HG02759 (cell line): ENCODE data around the gene SALL4.
"Not testable (repeated sequence)": the region's sequence is repeated elsewhere in the genome, so short reads cannot be mapped to it uniquely, and the experiment has no call there.

Source experiments
- ATAC-seq: cut with Tn5 transposase; IDR thresholded peaks from one replicate; pipeline ENCODE4 v1.9.1; 2021; ENCODE audit warnings: mild to moderate bottlenecking, moderate library complexity; ENCODE audit not compliant: unreplicated experiment

Gene SALL4

DNA sequence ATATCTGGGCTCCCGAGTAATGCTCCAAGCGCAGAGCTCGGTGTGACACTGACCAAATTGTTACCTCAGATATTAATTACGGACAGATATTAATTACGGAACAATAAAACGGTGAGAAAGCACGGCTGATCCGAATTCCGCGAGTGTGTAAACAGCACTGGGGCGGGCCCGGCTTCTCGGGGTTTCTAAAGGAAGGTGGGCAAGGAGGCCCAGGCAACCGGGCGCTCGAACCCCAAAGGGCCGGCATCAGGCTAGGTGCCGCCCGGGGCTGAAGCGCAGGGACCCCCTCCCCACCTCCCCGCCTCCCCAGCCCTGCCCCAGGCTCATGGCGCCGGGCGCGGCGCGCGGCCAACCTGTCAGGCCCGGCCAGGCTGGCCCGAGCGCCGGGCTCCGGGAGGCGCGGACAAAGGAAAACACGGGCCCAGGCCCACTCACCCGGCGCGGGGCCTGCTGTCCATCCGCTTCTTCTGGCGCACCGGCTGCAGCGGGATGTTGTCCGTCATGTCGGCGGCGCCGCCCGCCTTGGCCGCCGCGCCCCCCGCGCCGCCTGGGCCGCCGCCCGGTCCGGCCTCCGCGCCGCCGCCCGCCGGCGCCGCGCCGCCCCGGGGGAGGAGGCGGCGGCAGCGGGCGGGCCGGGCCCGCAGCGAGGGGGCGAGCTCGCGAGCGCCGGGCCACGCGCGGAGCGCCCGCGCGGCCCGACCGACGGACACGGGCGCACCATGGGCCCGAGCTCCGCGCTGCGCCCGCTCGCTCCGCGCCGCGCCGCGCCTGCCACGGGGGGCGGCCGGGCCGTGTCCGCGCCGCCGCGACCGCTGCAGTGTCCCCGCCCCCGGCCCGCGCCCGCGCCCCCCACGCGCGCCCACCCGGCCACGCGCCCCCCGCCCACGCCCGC is 34.2 kb downstream of the SALL4 start, which contains the start of gene ATP9A:
TSS of gene ATP9A (minus strand) at position 524 of the 892 bp plus-strand sequence. CDS start at position 503, 21 bp downstream.
- ATAC-seq, result no peak

DNA sequence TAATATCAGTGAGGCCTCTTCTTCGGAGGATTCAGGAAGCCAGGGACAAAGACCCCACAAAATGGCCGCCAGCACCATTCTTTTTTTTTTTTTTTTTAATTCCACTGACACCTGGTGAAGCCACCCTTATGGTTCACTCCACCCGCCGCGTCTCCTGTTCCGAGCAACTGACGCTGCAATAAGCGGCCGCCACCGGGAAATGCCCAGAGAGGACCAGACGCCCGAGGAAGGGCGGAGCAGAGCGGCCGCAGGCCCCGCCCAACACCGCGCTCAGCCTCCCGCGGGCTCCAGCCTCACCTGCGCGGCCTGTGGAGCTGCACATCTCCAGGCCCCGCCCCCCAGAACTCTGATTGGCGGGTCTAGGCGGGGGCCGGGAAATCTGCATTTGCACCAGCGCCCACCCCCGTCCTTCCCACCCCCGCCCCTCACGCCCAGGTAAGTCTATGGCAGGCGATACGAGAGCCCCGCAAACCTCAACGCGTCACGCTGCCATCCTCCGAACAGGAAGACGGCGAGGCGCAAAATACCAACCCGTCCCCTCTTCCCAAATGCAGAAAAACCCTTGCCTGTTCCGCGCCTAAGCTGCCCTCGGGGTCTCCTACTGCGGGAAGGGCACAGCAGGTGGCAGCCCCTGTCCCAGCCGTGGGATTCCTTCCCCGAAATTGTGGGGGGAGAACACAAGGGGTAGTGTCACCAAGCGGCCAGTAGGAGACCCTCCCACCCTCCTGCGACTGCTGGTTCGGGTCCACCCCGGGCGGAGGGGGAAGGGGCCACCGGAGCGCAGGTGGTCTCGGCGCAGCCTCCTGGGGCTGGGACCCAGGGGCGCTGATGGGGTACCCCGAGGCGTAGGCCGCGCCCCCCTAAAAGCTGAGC is 35.1 kb downstream of the SALL4 start:
- peak; percentile 80 for ATAC-seq

DNA sequence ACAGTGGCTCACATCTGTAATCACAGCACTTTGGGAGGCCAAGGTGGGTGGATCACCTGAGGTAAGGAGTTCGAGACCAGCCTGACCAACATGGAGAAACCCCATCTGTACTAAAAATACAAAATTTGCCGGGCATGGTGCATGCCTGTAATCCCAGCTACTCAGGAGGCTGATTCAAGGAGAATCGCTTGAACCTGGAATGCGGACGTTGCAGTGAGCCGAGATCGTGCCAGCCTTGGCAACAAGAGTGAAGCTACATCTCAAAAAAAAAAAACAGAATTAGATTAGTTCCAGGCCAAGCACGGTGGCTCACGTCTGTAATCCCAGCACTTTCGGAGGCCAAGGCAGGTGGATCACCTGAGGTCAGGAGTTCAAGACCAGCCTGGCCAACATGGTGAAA is 36.9 kb downstream of the SALL4 start:
- not testable (repeated sequence) for ATAC-seq

DNA sequence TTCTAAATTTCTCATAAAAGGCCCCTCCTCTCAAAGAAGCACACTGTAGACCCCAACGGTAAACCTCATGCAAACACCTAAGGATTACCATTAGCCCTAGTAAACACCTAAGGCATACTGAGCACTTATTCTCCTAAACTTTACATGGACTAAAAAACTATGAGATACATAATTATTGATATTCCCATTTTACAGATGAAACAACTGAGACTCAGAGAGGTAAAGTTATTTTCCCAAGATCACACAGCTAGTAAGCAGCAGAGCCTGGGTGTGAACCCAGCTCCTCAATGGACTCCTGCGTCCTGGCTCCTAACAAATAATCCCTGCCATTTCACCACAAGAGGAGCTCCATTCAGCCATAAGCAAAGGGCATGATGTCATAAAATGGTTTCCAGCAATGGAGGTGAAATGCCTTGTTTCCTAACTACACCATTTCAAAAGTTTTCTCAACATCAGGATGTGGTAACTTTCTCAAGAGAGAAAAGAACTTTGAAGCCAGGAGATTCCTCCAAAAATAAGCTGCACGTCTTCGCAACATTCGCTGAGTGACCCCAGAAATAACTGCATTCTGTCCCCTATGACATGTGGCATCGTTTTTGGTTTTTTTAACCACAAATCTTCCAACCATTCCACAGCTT is 38.2 kb downstream of the SALL4 start:
- ATAC-seq, result no peak

DNA sequence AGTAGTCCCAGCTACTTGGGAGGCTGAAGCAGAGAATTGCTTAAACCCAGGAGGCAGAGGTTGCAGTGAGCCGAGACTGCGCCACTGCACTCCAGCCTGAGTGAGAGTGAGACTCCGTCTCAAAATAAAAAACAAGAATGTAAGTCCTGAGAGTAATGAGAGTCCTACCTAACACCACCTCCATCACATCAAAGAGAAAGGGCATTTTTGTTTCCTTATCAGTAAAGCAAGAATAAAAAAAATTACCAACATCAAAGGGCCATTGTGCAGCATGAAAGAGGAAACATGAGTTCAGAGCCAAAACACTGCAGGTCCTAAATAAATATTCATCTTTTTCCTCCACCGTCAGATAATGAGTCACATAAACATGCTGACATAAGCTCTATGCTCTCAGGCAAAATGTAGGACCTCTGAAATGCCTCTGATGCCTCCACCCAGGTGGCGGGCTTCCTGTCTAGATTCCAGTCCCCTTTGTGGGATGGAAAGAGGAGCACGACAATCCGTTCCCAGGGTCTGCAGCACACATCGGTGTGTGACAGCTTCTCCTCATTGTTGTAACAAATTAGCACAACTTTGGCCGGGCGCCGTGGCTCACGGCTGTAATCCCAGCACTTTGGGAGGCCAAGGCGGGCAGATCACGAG is 41.3 kb downstream of the SALL4 start:
- ATAC-seq, result no peak

DNA sequence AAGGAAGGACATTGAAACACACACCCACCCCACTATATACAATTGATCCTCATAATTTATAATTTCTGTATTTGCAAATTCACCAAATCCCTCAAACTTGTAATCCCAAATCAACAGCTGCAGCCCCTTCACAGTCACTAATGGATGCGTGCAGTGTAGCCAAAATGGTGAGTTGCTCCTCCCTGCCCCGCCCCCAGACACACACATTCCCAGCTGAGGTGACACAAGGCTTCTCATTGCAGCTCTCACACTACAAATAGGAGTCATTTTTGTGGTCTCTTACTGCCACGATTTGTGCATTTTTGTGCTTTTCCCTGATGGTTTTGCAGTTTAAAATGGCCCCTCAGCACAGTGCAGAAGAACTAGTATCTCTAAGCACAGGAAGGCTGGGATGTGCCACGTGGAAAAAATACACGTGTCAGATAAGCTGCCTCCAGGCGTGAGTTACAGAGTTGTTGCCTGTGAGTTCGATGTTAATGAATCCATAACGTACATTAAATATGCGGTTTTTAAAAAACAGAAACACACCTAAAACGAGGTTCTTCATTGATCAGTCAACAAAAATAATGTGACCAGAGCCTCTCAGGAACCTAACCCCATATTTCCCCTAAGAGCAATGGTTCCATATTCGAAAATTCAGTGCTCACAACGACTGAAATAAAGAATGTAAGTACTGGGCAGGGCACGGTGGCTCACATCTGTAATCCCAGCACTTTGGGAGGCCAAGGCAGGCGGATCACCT is 42.4 kb downstream of the SALL4 start:
- no peak for ATAC-seq

DNA sequence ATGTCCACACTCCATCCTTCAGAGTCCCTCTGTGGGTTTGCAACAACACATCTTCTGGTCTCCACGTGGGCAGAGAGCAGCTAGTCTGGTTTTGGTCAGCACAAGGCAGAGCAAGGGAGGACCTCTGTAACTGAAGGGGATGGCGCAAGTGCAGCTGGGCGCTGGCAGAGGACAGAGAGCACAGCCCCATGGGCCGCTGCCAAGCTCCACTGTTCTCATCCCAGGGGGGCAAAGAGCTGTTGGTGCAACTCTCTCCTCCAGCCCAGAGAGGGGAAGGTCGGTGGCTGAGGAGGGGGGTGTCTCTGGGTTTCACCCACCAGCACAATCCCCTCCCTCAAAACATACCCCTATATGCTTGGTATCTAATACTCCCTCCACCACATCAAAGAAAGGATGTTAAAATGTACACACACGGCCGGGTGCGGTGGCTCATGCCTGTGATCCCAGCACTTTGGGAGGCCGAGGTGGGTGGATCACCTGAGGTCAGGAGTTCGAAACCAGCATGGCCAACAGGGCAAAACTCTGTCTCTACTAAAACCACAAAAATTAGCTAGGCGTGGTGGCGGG is 43.3 kb downstream of the SALL4 start:
- no peak for ATAC-seq

DNA sequence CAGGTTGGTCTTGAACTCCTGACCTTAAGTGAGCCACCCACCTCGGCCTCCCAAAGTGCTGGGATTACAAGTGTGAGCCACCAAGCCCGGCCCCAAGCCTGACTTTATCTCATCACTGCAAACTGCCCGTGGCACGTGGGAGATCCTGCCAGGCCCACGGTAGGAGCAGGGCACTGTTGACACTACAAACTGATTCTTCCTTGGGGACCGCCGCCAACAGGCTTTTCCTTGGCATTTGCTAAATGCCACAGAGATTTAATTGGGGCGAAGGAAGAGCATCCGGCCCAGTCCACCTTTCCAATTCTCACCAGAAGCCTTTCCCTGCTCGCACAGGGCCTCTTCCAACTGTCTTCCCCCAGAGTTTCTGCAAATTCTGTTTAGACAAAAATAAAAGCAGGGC is 45.1 kb downstream of the SALL4 start:
- ATAC-seq, result no peak

DNA sequence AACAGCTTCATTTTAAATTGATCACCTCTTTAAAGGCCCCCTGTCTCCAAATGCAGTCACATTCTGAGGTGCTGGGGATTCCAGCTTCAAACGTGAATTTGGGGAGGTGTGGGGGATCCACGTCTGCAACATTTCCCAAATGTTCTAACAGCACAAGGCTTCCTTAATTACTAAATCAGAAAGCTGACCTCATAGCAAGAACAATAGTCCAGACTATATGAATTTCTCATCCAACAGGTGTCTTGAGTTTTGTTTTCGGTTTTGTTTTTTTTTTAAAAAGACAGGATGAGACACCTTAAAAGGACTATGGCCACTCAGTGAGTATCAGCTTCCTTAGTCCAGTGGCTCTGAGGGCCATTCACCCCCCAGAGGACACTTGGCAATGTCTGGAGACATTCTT is 45.7 kb downstream of the SALL4 start:
- ATAC-seq, result peak; percentile 56

DNA sequence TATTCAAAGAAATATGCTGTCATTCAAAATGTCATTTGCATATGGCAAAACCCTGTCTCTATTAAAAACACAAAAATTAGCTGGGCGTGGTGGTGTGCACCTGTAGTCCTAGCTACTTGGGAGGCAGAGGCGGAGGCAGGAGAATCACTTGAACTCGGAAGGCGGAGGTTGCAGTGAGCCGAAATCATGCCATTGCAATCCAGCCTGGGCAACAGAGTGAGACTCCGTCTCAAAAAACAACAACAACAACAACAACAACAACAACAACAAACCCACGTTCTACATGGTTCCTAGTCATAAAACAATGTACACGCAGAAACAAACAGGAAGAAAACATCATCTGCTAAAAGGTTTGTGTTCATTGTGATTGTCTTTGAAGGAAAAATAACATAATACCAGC is 49.1 kb downstream of the SALL4 start:
- not testable (repeated sequence) for ATAC-seq

DNA sequence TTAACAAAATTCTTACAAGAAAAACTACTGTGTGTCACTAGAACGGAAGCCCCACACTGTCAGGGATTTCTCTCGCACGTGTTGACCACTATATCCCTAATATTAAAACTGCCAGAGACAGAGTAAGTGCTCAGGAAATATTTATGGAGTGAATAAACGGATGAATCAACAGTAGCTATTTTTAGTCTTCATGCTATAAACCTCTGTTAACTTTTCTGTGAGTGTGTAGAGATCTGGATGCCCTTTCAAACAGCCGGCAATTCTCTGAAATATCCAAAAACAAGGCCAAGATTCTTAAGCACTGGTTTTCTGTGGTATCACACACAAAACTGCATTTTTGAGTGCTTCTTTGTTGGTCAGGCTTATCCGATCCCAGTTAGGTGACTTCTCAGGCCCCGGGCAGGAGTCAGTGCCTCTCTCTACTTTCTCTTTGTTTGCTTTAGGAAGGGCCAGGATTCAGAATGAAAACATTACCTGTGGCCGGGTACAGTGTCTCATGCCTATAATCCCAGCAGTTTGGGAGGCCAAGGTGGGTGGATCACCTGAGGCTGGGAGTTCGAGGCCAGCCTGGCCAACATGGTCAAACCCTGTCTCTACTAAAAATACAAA is 49.9 kb downstream of the SALL4 start:
- no peak for ATAC-seq

DNA sequence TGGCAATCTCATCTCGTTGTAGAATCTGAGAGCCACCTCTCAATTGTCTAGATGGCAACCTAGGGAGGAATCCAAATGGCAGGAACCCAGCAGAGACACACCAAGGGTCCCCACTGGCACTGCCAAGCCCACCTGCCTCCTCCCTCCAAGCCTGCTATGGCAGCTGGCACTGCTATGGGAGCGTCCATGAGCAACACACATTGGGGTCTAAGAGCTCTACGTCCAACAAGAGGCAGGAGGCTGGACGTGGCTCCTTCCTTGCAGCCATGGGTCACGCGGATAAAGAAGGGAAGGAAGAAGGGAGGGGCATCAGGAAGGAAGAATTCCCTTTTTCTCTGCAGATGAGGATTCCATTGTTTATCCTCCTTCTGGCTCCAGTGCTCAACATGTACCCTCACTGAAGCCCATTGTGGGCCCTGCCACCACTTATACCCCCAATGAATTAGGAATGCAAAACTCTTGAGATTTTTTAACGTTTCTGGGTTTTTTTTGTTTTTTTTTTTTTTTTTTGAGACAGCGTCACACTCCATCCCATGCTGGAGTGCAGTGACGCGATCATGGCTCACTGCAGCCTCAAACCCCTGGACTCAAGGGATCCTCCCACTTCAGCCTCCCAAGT is 51.4 kb downstream of the SALL4 start:
- no peak for ATAC-seq

DNA sequence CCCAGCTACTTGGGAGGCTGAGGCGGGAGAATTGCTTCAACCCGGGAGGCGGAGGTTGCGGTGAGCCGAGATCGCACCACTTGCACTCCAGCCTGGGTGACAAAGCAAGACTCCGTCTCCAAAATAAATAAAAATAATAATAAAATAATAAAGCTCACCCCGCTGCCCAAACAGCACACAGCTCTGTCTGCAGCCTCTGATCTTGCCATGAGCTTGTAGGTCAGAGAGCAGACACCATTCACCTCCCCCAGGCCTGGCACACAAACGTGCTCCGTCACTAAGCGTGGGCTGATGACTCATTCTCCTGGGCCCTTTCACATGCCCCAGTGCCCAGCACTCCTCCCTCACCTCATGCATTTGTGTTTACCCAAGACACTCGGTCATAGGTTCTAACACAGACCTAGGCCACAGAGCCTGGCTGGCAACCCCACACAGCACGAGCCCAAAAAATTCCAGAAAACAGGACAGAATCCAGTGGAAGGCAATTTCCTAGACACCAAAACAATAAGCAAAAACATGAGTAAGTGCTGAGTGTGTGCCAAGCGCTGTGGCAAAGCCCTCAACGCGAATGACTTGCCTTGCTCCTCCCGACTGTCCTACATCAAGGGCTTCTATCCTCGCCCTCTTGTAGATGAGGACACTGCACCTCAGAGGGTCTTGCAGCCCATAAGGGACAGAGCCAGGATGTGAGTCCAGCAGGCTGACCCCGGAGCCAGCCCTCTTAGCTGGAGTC is 52.1 kb downstream of the SALL4 start:
- ATAC-seq, result peak; percentile 77

DNA sequence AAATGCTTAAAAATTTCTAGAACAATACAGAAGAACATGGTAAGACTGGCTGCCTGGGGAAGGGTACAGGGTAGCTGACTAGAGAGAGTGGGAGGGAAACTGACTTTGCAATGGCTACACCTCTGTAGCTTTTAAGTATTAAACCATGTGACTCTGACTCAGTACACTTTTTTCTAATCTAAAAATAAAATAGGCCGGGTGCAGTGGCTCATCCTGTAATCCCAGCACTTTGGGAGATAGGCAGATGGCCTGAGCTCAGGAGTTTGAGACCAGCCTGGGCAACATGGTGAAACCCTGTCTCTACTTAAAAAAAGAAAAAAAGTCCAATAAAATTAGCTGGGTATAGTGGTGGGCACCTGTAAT is 52.7 kb downstream of the SALL4 start:
- ATAC-seq, result no peak

DNA sequence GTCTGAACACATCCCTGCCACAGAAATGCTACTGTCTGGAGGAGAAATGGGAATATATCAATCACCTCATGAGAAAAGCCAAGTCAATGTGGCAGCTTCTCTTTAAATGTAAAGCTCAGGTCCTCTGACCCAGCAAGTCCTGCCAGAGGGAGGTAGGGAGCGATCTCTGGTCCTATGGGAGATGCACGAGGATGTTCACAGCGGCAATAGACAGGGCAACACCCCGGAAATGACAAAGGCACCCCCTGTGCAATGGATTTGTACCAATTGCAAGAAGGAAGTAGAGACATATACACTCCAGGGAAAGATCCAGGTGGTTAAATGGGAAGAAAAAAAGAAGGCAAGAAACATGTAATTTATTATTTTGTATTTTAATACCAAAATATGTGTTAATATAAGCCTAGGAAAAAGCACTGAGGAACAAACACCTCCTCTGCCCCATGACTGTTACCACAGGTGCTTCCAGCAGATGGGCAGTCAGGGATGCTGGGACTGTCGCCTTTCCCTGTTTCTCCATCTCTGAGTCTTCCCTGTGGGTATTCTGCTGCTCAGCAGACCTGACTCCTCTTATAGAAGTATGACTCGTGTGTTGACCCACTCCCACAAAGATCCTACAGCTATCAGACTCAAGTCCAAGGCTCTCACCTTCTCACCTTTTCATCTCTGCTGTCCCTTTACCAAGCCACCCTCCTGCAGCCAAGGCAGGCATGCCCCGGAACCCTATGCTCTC is 55.0 kb downstream of the SALL4 start:
- ATAC-seq, result no peak

DNA sequence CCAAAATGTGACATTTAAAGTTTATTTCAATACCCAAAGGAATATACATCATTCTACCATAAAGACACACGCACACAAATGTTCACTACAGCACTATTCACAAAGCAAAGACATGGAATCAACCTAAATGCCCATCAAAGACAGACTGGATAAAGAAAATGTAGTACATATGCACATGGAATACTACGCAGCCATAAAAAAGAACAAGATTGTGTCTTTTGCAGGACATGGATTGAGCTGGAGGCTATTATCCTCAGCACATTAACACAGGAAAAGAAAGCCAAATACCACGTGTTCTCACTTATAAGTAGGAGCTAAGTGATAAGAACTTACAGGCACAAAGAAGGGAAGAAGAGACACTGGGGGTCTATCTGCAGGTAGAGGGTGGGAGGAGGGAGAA is 56.5 kb downstream of the SALL4 start:
- ATAC-seq, result no peak

DNA sequence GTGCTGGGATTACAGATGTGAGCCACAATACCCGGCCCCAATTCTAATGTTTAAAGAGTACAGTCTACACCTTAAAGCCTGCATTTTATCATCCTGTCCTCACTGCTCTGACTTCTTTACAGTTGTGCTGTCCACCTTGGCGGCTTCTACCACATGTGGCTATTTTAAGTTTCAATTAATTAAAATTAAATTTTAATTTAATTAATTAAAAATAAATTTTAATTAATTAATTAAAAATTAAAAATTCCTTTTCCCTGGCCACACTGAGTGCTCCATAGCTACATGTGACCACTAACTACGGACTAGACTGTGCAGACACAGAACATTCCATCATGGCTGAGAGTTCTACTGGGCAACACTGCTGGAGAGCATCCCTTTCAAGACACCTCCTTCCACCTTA is 61.5 kb downstream of the SALL4 start:
- ATAC-seq, result no peak

DNA sequence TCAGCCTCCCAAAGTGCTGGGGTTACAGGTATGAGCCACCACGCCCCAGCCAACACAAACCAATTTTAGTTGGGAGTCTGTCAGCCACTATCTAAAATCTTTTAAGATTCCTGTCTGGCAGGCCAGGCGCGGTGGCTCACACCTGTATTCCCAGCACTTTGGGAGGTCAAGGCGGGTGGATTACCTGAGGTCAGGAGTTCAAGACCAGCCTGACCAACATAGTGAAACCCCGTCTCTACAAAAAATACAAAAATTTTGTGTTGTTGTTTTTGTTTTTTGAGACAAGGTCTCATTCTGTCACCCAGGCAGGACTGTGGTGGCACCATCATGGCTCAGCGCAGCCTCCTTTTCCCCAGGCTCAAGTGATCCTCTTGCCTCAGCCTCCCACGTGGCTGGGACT is 62.0 kb downstream of the SALL4 start:
- ATAC-seq, result not testable (repeated sequence)
